ENCODE results near the gene PAWR. TPM values are rescaled to one million over a fixed set of nuclear protein-coding genes. Genes with fewer than 3 reads are reported as not detected.
"Not testable (repeated sequence)": the region's sequence is repeated elsewhere in the genome, so short reads cannot be mapped to it uniquely, and the experiment has no call there.

The PAWR gene
- total and polyA plus RNA-seq, 4 donors, result 16.4 to 25.9 (median 21.1) TPM

DNA sequence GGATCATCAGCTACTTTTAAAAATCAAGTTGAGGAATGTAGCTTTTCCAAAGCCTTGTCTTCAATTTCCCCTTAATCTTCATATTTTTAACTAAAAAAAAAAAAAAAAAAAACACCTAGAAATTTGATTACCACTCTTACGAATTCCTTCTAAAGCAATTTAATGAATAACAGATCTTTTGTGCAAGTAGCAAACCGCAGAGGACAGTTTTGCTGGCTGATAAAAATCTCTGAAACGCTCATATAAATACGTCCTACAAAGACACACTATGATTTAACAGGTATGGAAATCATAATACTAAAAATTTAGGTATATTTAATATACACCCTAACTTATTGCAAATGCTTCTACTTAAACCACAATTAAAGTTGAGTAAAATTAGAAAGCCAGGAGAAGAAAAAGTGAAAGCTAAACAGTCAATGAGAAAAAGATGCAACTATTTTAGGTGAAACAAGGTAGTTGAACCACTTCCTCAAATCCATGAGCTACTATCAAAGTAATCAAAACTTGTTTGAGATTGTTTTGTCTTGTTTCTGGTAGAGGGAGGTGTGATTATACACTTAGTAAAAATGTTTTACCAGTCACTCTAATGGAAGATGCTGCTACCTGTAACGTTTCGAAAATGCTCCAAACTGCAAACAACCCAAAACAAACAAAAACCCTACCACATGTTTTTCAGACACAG lies 2.2 kb downstream of the PAWR start:
- Histone ChIP-seq H3K9me3 (ENCODE audit: control insufficient read depth, insufficient read depth, low read length) (no peaks in the 10 kb centered on the region), H3K36me3 (ENCODE audit: control insufficient read depth, insufficient read depth, low read length) (no peaks in the 10 kb centered on the region), H3K4me1 (ENCODE audit: control insufficient read depth, insufficient read depth, low read length) (peaks cover 3% of the 10 kb centered on the region), H3K27me3 (ENCODE audit: control insufficient read depth, insufficient read depth, low read length) (peaks cover 21% of the 10 kb centered on the region), H3K4me3 (ENCODE audit: low read depth, low read length) (peak overlapping the region; percentile 52), H3K27ac (ENCODE audit: low read depth, low read length) (peak overlapping the region; percentile 47)
- WGBS (ENCODE audit: insufficient coverage), result no CpG with 5 or more reads among the region's 6 CpGs
- no peak for DNase-seq (ENCODE audit: low read depth in 4 of 6, low spot score in 6 of 6)

- H3K9me3 ChIP-seq (ENCODE audit: control insufficient read depth, insufficient read depth, low read length), result no peaks in the 10 kb centered on the region
- peak overlapping the region; percentile 16 for H3K4me3 ChIP-seq (ENCODE audit: low read depth, low read length)
- no peak overlapping the region for H3K27ac ChIP-seq (ENCODE audit: low read depth, low read length)
- no CpG with 5 or more reads among the region's 3 CpGs for WGBS (ENCODE audit: insufficient coverage)
- H3K36me3 ChIP-seq (ENCODE audit: control insufficient read depth, insufficient read depth, low read length), result no peaks in the 10 kb centered on the region
- H3K4me1 ChIP-seq (ENCODE audit: control insufficient read depth, insufficient read depth, low read length), result peaks cover 3% of the 10 kb centered on the region
- DNase-seq (ENCODE audit: low read depth in 4 of 6, low spot score in 6 of 6), result peak in 2 of 6 donors; percentile 6 to 9
- H3K27me3 ChIP-seq (ENCODE audit: control insufficient read depth, insufficient read depth, low read length), result peaks cover 19% of the 10 kb centered on the region
Observed at GRCh38 chr12:79687711-79688260, 3.0 kb downstream of the PAWR start.

DNA sequence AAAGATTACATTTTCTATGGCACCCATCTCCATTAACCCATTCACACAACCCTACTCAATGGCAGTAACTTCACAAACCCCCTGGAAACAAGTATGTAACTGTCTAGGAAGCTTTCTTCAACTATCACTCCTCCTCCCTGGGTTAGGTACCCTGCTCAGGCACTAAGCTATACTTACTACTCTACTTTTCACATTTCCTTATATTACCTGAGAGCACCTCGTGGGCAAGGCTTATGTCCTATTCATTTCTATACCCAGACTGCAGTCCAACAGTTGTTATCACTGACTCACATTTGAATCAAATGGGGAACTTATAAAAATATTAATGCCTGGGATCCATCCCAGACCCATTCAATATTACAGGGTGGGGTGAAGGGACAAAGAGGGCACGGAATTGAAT lies 4.6 kb downstream of the PAWR start:
- H3K9me3 ChIP-seq (ENCODE audit: control insufficient read depth, insufficient read depth, low read length), result no peaks in the 10 kb centered on the region
- H3K4me3 ChIP-seq (ENCODE audit: low read depth, low read length), result no peak overlapping the region
- peaks cover 3% of the 10 kb centered on the region for H3K4me1 ChIP-seq (ENCODE audit: control insufficient read depth, insufficient read depth, low read length)
- H3K27ac ChIP-seq (ENCODE audit: low read depth, low read length), result no peak overlapping the region
- H3K36me3 ChIP-seq (ENCODE audit: control insufficient read depth, insufficient read depth, low read length), result no peaks in the 10 kb centered on the region
- peaks cover 6% of the 10 kb centered on the region for H3K27me3 ChIP-seq (ENCODE audit: control insufficient read depth, insufficient read depth, low read length)
- WGBS (ENCODE audit: insufficient coverage), result no CpG with 5 or more reads among the region's 2 CpGs
- no peak for DNase-seq (ENCODE audit: low read depth in 4 of 6, low spot score in 6 of 6)

GRCh38 chr12:79685068-79685467 lies 5.7 kb downstream of the PAWR start:
- WGBS (ENCODE audit: insufficient coverage), result 67% methylated on average over 1 of the region's 1 CpG
- H3K9me3 ChIP-seq (ENCODE audit: control insufficient read depth, insufficient read depth, low read length), result no peaks in the 10 kb centered on the region
- peaks cover 3% of the 10 kb centered on the region for H3K4me1 ChIP-seq (ENCODE audit: control insufficient read depth, insufficient read depth, low read length)
- no peaks in the 10 kb centered on the region for H3K36me3 ChIP-seq (ENCODE audit: control insufficient read depth, insufficient read depth, low read length)
- no peak overlapping the region for H3K27ac ChIP-seq (ENCODE audit: low read depth, low read length)
- H3K27me3 ChIP-seq (ENCODE audit: control insufficient read depth, insufficient read depth, low read length), result peaks cover 4% of the 10 kb centered on the region
- no peak for DNase-seq (ENCODE audit: low read depth in 4 of 6, low spot score in 6 of 6)
- no peak overlapping the region for H3K4me3 ChIP-seq (ENCODE audit: low read depth, low read length)

GRCh38 chr12:79684338-79684737 lies 6.4 kb downstream of the PAWR start:
- H3K27ac ChIP-seq (ENCODE audit: low read depth, low read length), result not testable (repeated sequence)
- WGBS (ENCODE audit: insufficient coverage), result no CpG with 5 or more reads among the region's 5 CpGs

DNA sequence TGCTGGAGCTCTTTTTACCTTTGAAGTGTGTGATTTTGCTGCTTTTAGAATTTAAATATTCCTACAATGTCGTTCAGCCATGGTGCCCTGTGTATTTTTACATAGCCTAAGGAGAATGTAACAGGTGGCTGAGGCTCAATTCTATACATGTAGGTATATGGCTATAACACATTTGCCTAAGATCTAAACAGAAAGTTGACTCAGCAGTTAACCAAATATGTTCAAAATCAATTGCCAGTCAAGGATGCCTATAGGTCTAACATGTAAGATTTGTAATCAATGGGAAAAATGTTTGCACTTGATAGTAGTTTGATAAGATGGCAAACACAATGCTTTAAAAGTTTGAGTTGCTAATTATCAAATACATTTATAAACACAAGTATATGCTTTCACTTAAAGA lies 8.2 kb downstream of the PAWR start:
- Histone ChIP-seq H3K9me3 (ENCODE audit: control insufficient read depth, insufficient read depth, low read length) (no peaks in the 10 kb centered on the region), H3K27ac (ENCODE audit: low read depth, low read length) (no peak overlapping the region), H3K4me1 (ENCODE audit: control insufficient read depth, insufficient read depth, low read length) (no peaks in the 10 kb centered on the region), H3K27me3 (ENCODE audit: control insufficient read depth, insufficient read depth, low read length) (no peaks in the 10 kb centered on the region), H3K36me3 (ENCODE audit: control insufficient read depth, insufficient read depth, low read length) (no peaks in the 10 kb centered on the region), H3K4me3 (ENCODE audit: low read depth, low read length) (no peak overlapping the region)
- no peak for DNase-seq (ENCODE audit: low read depth in 4 of 6, low spot score in 6 of 6)
- WGBS (ENCODE audit: insufficient coverage), result no CpG with 5 or more reads among the region's 1 CpG

More at GRCh38 chr12:79684338-79684737, 6.4 kb downstream of the PAWR start:
- not testable (repeated sequence) for H3K36me3 ChIP-seq (ENCODE audit: control insufficient read depth, insufficient read depth, low read length); H3K4me1 ChIP-seq (ENCODE audit: control insufficient read depth, insufficient read depth, low read length); DNase-seq (ENCODE audit: low read depth in 4 of 6, low spot score in 6 of 6); H3K27me3 ChIP-seq (ENCODE audit: control insufficient read depth, insufficient read depth, low read length); H3K9me3 ChIP-seq (ENCODE audit: control insufficient read depth, insufficient read depth, low read length); H3K4me3 ChIP-seq (ENCODE audit: low read depth, low read length)

DNA sequence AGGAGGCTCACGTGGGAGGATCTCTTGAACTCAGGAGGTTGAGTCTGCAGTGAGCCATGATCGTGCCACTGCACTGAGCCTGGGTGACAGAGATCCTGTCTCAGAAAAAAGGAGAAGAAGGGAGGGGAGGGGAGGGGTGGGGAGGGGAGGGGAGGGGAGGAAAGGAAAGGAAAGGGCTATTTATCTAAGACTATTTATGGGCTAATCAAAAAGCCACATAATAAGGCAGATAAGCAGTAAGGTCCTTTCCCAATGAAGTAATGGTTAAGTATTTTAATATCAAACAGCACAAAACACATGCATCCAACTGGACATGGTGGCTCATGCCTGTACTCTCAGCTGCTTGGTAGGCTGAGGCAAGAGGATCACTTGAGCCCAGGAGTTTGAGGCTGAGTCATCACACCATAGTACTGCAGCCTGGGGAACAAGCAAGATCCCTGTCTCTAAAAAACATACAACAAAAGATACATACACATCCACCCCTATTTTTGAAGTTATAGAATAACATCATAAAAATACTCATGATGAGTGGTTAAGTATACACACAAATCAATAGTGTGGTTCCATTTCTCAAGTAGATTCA lies 9.7 kb downstream of the PAWR start:
- H3K4me3 ChIP-seq (ENCODE audit: low read depth, low read length), result no peak overlapping the region
- H3K9me3 ChIP-seq (ENCODE audit: control insufficient read depth, insufficient read depth, low read length), result no peaks in the 10 kb centered on the region
- DNase-seq (ENCODE audit: low read depth in 4 of 6, low spot score in 6 of 6), result no peak
- H3K27ac ChIP-seq (ENCODE audit: low read depth, low read length), result no peak overlapping the region
- no CpG with 5 or more reads among the region's 2 CpGs for WGBS (ENCODE audit: insufficient coverage)
- H3K27me3 ChIP-seq (ENCODE audit: control insufficient read depth, insufficient read depth, low read length), result no peaks in the 10 kb centered on the region
- no peaks in the 10 kb centered on the region for H3K36me3 ChIP-seq (ENCODE audit: control insufficient read depth, insufficient read depth, low read length)
- no peaks in the 10 kb centered on the region for H3K4me1 ChIP-seq (ENCODE audit: control insufficient read depth, insufficient read depth, low read length)

GRCh38 chr12:79680051-79680450 lies 10.7 kb downstream of the PAWR start:
- no peak for DNase-seq (ENCODE audit: low read depth in 4 of 6, low spot score in 6 of 6)
- 95% methylated on average over 3 of the region's 4 CpGs for WGBS (ENCODE audit: insufficient coverage)
- no peak overlapping the region for H3K4me3 ChIP-seq (ENCODE audit: low read depth, low read length)
- no peaks in the 10 kb centered on the region for H3K27me3 ChIP-seq (ENCODE audit: control insufficient read depth, insufficient read depth, low read length)
- no peaks in the 10 kb centered on the region for H3K4me1 ChIP-seq (ENCODE audit: control insufficient read depth, insufficient read depth, low read length)
- no peaks in the 10 kb centered on the region for H3K9me3 ChIP-seq (ENCODE audit: control insufficient read depth, insufficient read depth, low read length)
- H3K27ac ChIP-seq (ENCODE audit: low read depth, low read length), result no peak overlapping the region
- no peaks in the 10 kb centered on the region for H3K36me3 ChIP-seq (ENCODE audit: control insufficient read depth, insufficient read depth, low read length)

- H3K4me3 ChIP-seq (ENCODE audit: low read depth, low read length), result no peak overlapping the region
- no peaks in the 10 kb centered on the region for H3K36me3 ChIP-seq (ENCODE audit: control insufficient read depth, insufficient read depth, low read length)
- no peaks in the 10 kb centered on the region for H3K9me3 ChIP-seq (ENCODE audit: control insufficient read depth, insufficient read depth, low read length)
- H3K27me3 ChIP-seq (ENCODE audit: control insufficient read depth, insufficient read depth, low read length), result no peaks in the 10 kb centered on the region
- DNase-seq (ENCODE audit: low read depth in 4 of 6, low spot score in 6 of 6), result no peak
- H3K4me1 ChIP-seq (ENCODE audit: control insufficient read depth, insufficient read depth, low read length), result no peaks in the 10 kb centered on the region
- no peak overlapping the region for H3K27ac ChIP-seq (ENCODE audit: low read depth, low read length)
Observed at GRCh38 chr12:79678306-79678705, 12.5 kb downstream of the PAWR start.

DNA sequence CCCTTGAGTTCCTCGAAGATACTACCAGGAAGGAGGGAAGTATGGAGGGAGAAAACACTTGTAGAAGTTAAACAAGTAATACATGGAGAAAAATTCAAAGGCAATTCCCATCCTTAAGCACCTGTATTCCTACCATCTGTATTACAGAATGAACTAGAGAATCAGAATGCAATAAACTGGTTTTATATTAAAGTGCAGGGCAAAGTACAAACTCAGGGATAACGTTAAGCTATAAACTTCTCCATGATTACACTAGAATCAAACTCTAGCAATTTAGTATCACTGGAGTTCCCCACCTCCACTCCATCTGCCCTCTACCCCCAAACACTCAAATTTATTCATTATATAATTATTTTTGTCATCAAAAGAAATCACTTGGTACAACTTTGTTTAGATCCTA lies 13.1 kb downstream of the PAWR start:
- Histone ChIP-seq H3K4me3 (ENCODE audit: low read depth, low read length) (no peak overlapping the region), H3K27ac (ENCODE audit: low read depth, low read length) (no peak overlapping the region), H3K9me3 (ENCODE audit: control insufficient read depth, insufficient read depth, low read length) (no peaks in the 10 kb centered on the region), H3K27me3 (ENCODE audit: control insufficient read depth, insufficient read depth, low read length) (no peaks in the 10 kb centered on the region), H3K4me1 (ENCODE audit: control insufficient read depth, insufficient read depth, low read length) (no peaks in the 10 kb centered on the region), H3K36me3 (ENCODE audit: control insufficient read depth, insufficient read depth, low read length) (no peaks in the 10 kb centered on the region)
- no peak for DNase-seq (ENCODE audit: low read depth in 4 of 6, low spot score in 6 of 6)
- no CpG with 5 or more reads among the region's 2 CpGs for WGBS (ENCODE audit: insufficient coverage)

Data from spinal cord (tissue), 10 donors.